ENCODE measurements around the gene C16orf54. TPM values are rescaled to one million over a fixed set of nuclear protein-coding genes. Genes with fewer than 3 reads are reported as not detected.
"Not testable (repeated sequence)": the region's sequence is repeated elsewhere in the genome, so short reads cannot be mapped to it uniquely, and the experiment has no call there.

The C16orf54 gene
- total RNA-seq, 4 donors from 2014 or later, result 2.2 to 9.9 (median 3.6) TPM

DNA sequence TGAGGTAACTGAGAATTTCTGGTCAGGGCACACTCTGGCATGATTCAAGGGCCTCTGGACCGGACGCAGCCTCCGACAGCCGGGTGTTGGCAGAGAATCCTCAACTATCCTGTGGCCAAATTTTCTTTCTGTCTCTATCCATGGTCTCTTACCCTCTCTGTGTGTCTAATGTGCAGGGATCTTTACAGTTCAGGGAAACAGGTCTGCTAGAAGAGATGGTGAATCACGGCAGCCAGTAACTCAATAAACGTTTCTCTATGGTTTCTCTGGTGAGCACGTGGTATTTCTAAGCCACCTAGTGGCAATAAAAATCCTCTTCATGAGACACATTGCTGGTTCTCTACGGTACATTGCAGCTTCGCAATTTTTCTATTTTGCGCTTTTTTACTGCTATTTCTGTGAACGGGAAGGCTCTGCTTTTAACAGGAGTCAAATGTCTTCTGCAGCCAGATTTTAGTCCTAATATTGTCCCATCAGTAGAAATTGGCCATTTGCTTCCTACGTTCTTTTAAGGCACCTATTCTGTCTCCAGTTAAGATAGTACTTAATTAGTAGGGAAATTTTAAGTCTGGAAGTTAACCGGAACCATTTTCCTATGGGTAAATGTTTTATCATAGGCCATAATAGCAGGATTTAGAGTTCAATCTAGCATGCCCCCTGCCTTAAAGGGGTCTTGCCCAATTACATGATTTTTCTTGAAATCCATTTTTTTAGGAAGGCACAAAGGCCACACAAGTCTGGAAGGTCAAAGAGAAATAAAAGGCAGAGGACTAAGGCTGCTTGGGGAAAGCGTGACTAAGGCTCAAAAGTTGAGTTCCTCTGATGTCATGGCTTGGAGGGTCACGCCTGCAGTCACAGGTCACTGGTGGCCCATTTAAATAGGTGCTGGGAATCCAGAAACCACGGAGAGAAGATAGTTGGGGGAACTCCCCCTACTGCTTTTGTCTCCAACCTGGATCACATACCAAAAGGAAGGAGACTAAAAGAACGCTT lies 35.3 kb downstream of the C16orf54 start:
- peak in 1 of 3 donors; percentile 60 for DNase-seq
- H3K4me1 ChIP-seq, result peaks cover 0 to 7% (median 0%) of the 10 kb centered on the region in 4 donors
- peak overlapping the region in 1 of 4 donors; percentile 1 for H3K4me3 ChIP-seq
- no peak overlapping the region for H3K27ac ChIP-seq
- no peaks in the 10 kb centered on the region for H3K36me3 ChIP-seq
- TF ChIP-seq CTCF (IDR thresholded peaks at IDR 0.05), result peak; percentile 72 to 88 (median 79)
- no peak for TF ChIP-seq POLR2A (IDR thresholded peaks at IDR 0.05)
- no peaks in the 10 kb centered on the region for H3K9me3 ChIP-seq
- no peaks in the 10 kb centered on the region for H3K27me3 ChIP-seq

- H3K27ac ChIP-seq, H3K36me3 ChIP-seq, H3K4me3 ChIP-seq, H3K9me3 ChIP-seq, H3K4me1 ChIP-seq, DNase-seq, H3K27me3 ChIP-seq: not testable (repeated sequence)
These were observed 36.1 kb downstream of the C16orf54 start for GRCh38 chr16:29709657-29710056.

GRCh38 chr16:29708917-29709600 lies 36.7 kb downstream of the C16orf54 start:
- DNase-seq, result no peak
- Histone ChIP-seq H3K36me3 (no peaks in the 10 kb centered on the region), H3K27me3 (no peaks in the 10 kb centered on the region), H3K27ac (no peak overlapping the region), H3K4me1 (peaks cover 0 to 7% (median 0%) of the 10 kb centered on the region in 4 donors), H3K4me3 (no peak overlapping the region), H3K9me3 (no peaks in the 10 kb centered on the region)
- TF ChIP-seq POLR2A (IDR thresholded peaks at IDR 0.05) (no peak), CTCF (IDR thresholded peaks at IDR 0.05) (no peak)

- H3K4me1 ChIP-seq, result peaks cover 0 to 15% (median 0%) of the 10 kb centered on the region in 4 donors
- not testable (repeated sequence) for H3K4me3 ChIP-seq, DNase-seq, H3K27ac ChIP-seq, H3K36me3 ChIP-seq, H3K27me3 ChIP-seq, H3K9me3 ChIP-seq
These were observed 38.6 kb downstream of the C16orf54 start for GRCh38 chr16:29707160-29707559.

GRCh38 chr16:29705030-29705429 lies 40.8 kb downstream of the C16orf54 start:
- peaks cover 0 to 9% (median 0%) of the 10 kb centered on the region in 4 donors for H3K9me3 ChIP-seq
- TF ChIP-seq POLR2A (IDR thresholded peaks at IDR 0.05) (no peak), CTCF (IDR thresholded peaks at IDR 0.05) (no peak)
- H3K27me3 ChIP-seq, result no peaks in the 10 kb centered on the region
- H3K27ac ChIP-seq, result no peak overlapping the region
- DNase-seq, result no peak
- no peaks in the 10 kb centered on the region for H3K36me3 ChIP-seq
- peaks cover 0 to 10% (median 4%) of the 10 kb centered on the region in 4 donors for H3K4me1 ChIP-seq
- no peak overlapping the region for H3K4me3 ChIP-seq

- Histone ChIP-seq H3K4me1 (peaks cover 0 to 10% (median 4%) of the 10 kb centered on the region in 4 donors), H3K27ac (peak overlapping the region; percentile 42 to 79 (median 66)), H3K27me3 (no peaks in the 10 kb centered on the region), H3K9me3 (peaks cover 0 to 9% (median 0%) of the 10 kb centered on the region in 4 donors), H3K36me3 (no peaks in the 10 kb centered on the region), H3K4me3 (peak overlapping the region in 1 of 4 donors; percentile 6)
- DNase-seq, result peak in 1 of 3 donors; percentile 52
- no peak for TF ChIP-seq CTCF (IDR thresholded peaks at IDR 0.05)
- no peak for TF ChIP-seq POLR2A (IDR thresholded peaks at IDR 0.05)
These were observed 43.5 kb downstream of the C16orf54 start for GRCh38 chr16:29702269-29702668.
